OCI-LY1 (cell line): ENCODE measurements around the gene GGA2.
A peak's percentile ranks its signal among the peaks of the same experiment; 100 is the strongest.

Experiments used
- H2AFZ ChIP-seq: fragments of 200-600 bp; sonication (generic), shearing (Covaris generic); 2 replicates; pipeline ENCODE4 v1.6.0; 2014; ENCODE audit warnings: antibody characterized with exemption, mild to moderate bottlenecking, low read length
- H3F3A ChIP-seq: fragments of 200-600 bp; sonication (generic), shearing (Covaris generic); 2 replicates; pipeline ENCODE4 v1.6.0; 2014; ENCODE audit warnings: mild to moderate bottlenecking, antibody characterized with exemption, low read length, moderate library complexity; ENCODE audit not compliant: insufficient read depth
- H3K27ac ChIP-seq: fragments of 200-600 bp; sonication (generic); 2 replicates; pipeline ENCODE4 v1.5.1; 2014; ENCODE audit warnings: low read length, mixed run types, mild to moderate bottlenecking, low read depth; ENCODE audit not compliant: poor library complexity, severe bottlenecking
- H3K27me3 ChIP-seq: fragments of 200-600 bp; sonication (generic); 2 replicates; pipeline ENCODE4 v1.6.0; 2014; ENCODE audit warnings: antibody characterized with exemption, mild to moderate bottlenecking, low read length, moderate library complexity; ENCODE audit not compliant: insufficient read depth
- H3K36me3 ChIP-seq: fragments of 200-600 bp; sonication (generic); 2 replicates; pipeline ENCODE4 v1.6.1; 2014; ENCODE audit warnings: mild to moderate bottlenecking, antibody characterized with exemption, low read length, moderate library complexity, mixed read lengths; ENCODE audit not compliant: insufficient read depth
- H3K4me1 ChIP-seq: fragments of 200-600 bp; sonication (generic); 2 replicates; pipeline ENCODE4 v1.5.1; 2014; ENCODE audit warnings: mild to moderate bottlenecking, low read length, moderate library complexity; ENCODE audit not compliant: insufficient read depth, severe bottlenecking
- H3K4me2 ChIP-seq: fragments of 200-600 bp; sonication (generic), shearing (Covaris generic); 2 replicates; pipeline ENCODE4 v1.6.1; 2014; ENCODE audit warnings: low read length
- H3K4me3 ChIP-seq: fragments of 200-600 bp; sonication (generic); 2 replicates; pipeline ENCODE4 v1.5.1; 2014; ENCODE audit warnings: low read length, low read depth, mild to moderate bottlenecking, mixed read lengths; ENCODE audit not compliant: poor library complexity, severe bottlenecking
- H3K79me2 ChIP-seq: fragments of 200-600 bp; shearing (Covaris generic); 2 replicates; pipeline ENCODE4 v1.6.1; 2016; ENCODE audit warnings: mixed run types, low read length, mixed read lengths; ENCODE audit not compliant: insufficient read depth
- H3K9ac ChIP-seq: fragments of 200-600 bp; sonication (generic), shearing (Covaris generic); 2 replicates; pipeline ENCODE4 v1.6.1; 2014; ENCODE audit warnings: mild to moderate bottlenecking, low read length, mixed read lengths
- H3K9me2 ChIP-seq: fragments of 200-600 bp; sonication (generic), shearing (Covaris generic); 2 replicates; pipeline ENCODE4 v1.6.1; 2014; ENCODE audit warnings: low read depth, mild to moderate bottlenecking, low read length, mixed read lengths
- H3K9me3 ChIP-seq: fragments of 200-600 bp; shearing (Covaris generic); 2 replicates; pipeline ENCODE4 v1.6.1; 2014; ENCODE audit warnings: low read length, mixed read lengths
- H4K20me1 ChIP-seq: fragments of 200-600 bp; sonication (generic), shearing (Covaris generic); 2 replicates; pipeline ENCODE4 v1.6.0; 2016; ENCODE audit warnings: mild to moderate bottlenecking, low read length; ENCODE audit not compliant: insufficient read depth
- EZH2 ChIP-seq: fragments of 200-600 bp; sonication (generic), shearing (Covaris generic); IDR thresholded peaks from 2 replicates; pipeline ENCODE4 v1.8.0; 2017; ENCODE audit warnings: borderline replicate concordance, mixed run types, mild to moderate bottlenecking, antibody characterized with exemption, low read length, moderate library complexity, mixed read lengths
- TF ChIP-seq, protein P1 (sequence below): fragments of 200-600 bp; sonication (generic), shearing (Covaris generic); IDR thresholded peaks from 2 replicates; pipeline ENCODE4 v1.5.1; 2017; ENCODE audit warnings: mild to moderate bottlenecking, antibody characterized with exemption, low read length, moderate library complexity, mixed read lengths

GGA2 gene

DNA sequence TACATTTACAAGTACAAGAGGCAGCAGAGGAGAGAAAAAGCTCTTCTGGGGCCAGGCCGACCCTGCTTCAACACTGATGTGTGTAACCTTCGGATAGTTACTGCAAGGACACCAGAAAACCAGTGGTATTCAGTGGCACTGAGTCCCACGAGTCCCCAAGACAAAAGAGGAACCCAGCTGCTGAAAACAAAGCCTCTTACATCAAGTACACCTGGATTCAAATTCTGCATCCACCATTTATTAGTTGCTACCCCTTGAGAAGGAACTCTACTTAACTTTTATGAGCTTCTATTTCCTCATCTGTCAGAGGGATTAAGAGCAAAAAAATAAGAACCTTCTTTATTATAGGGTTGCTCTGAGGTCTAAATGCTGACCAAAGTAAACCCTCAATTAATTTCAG, 44.2 kb upstream of the GGA2 start:
- H4K20me1 ChIP-seq = no peaks in the 10 kb centered on the region
- H3K4me3 ChIP-seq = no peak overlapping the region
- H3K4me2 ChIP-seq = no peak overlapping the region
- H3K27ac ChIP-seq = peak overlapping the region; percentile 19
- H3K36me3 ChIP-seq = peaks cover 42% of the 10 kb centered on the region
- no peak overlapping the region for H2AFZ ChIP-seq
- H3F3A ChIP-seq = no peaks in the 10 kb centered on the region
- H3K4me1 ChIP-seq = peaks cover 34% of the 10 kb centered on the region
- TF ChIP-seq EZH2 = no peak
- TF ChIP-seq, protein P1, sequence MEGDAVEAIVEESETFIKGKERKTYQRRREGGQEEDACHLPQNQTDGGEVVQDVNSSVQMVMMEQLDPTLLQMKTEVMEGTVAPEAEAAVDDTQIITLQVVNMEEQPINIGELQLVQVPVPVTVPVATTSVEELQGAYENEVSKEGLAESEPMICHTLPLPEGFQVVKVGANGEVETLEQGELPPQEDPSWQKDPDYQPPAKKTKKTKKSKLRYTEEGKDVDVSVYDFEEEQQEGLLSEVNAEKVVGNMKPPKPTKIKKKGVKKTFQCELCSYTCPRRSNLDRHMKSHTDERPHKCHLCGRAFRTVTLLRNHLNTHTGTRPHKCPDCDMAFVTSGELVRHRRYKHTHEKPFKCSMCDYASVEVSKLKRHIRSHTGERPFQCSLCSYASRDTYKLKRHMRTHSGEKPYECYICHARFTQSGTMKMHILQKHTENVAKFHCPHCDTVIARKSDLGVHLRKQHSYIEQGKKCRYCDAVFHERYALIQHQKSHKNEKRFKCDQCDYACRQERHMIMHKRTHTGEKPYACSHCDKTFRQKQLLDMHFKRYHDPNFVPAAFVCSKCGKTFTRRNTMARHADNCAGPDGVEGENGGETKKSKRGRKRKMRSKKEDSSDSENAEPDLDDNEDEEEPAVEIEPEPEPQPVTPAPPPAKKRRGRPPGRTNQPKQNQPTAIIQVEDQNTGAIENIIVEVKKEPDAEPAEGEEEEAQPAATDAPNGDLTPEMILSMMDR = no peak
- H3K9me3 ChIP-seq = no peaks in the 10 kb centered on the region
- no peaks in the 10 kb centered on the region for H3K27me3 ChIP-seq
- no peaks in the 10 kb centered on the region for H3K9me2 ChIP-seq
- no peak overlapping the region for H3K9ac ChIP-seq
- H3K79me2 ChIP-seq = peaks cover 22% of the 10 kb centered on the region

DNA sequence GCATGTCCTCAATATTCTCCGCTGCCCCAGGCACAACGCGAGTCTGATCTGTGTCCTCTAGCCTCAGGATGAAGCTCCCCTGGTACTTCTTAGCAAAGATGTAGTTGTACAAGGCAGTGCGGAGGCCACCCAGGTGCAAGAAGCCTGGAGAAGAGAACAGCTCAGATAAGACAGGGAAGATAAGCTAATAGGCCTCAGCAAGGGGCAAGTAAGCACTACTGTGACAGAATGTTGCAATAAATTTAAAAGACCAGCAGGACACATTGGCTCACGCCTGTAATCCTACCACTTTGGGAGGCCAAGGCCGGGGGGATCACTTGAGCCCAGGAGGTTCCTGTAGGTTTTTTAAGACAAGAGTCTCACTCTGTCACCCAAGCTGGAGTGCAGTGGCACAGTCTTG, 41.9 kb upstream of the GGA2 start:
- no peaks in the 10 kb centered on the region for H3K9me3 ChIP-seq
- no peak overlapping the region for H3K9ac ChIP-seq
- H3K4me3 ChIP-seq = no peak overlapping the region
- H3K36me3 ChIP-seq = peaks cover 51% of the 10 kb centered on the region
- no peak for TF ChIP-seq EZH2
- TF ChIP-seq, protein P1 = no peak
- no peaks in the 10 kb centered on the region for H3F3A ChIP-seq
- H3K27me3 ChIP-seq = no peaks in the 10 kb centered on the region
- peaks cover 8% of the 10 kb centered on the region; the same call in 1 of the 2 replicates for H3K79me2 ChIP-seq
- peaks cover 22% of the 10 kb centered on the region for H3K4me1 ChIP-seq
- no peaks in the 10 kb centered on the region for H4K20me1 ChIP-seq
- H3K9me2 ChIP-seq = no peaks in the 10 kb centered on the region
- H3K4me2 ChIP-seq = no peak overlapping the region
- H3K27ac ChIP-seq = no peak overlapping the region
- no peak overlapping the region for H2AFZ ChIP-seq

DNA sequence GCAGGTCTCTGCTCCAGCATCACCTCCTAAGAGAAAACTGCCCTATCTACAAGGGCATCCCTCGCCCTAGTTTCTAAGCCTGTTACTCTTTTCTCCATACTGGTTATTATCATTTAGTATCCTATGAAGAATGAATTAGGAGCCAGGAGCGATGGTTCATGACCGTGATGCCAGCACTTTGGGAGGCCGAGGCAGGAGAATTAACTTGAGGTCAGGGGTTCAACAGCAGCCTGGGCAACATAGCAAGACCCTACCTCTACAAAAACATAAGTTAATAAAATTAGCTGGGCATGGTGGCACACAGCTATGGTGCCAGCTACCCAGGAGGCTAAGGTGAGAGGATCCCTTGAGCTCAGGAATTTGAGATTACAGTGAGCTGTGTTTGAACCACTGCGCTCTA, 39.6 kb upstream of the GGA2 start:
- H3K36me3 ChIP-seq = peaks cover 72% of the 10 kb centered on the region
- H4K20me1 ChIP-seq = no peaks in the 10 kb centered on the region
- peaks cover 5% of the 10 kb centered on the region for H3K4me1 ChIP-seq
- H3K4me2 ChIP-seq = no peak overlapping the region
- no peak overlapping the region for H3K27ac ChIP-seq
- no peaks in the 10 kb centered on the region for H3K9me2 ChIP-seq
- H2AFZ ChIP-seq = no peak overlapping the region
- no peak overlapping the region for H3K9ac ChIP-seq
- no peaks in the 10 kb centered on the region for H3F3A ChIP-seq
- no peaks in the 10 kb centered on the region for H3K27me3 ChIP-seq
- H3K9me3 ChIP-seq = no peaks in the 10 kb centered on the region
- no peaks in the 10 kb centered on the region for H3K79me2 ChIP-seq
- H3K4me3 ChIP-seq = no peak overlapping the region
- TF ChIP-seq EZH2 = no peak
- TF ChIP-seq, protein P1 = no peak
